Erythroblast (primary cell): ENCODE data around the gene KCNQ2.

Experiments used
- GATA1 ChIP-seq: IDR thresholded peaks from 2 replicates; pipeline ENCODE4 v1.6.1; 2011; ENCODE audit warnings: low read depth, mild to moderate bottlenecking, control low read depth, low read length, moderate library complexity
- POLR2A ChIP-seq: IDR thresholded peaks from 2 replicates; pipeline ENCODE4 v1.6.1; 2011; ENCODE audit warnings: mild to moderate bottlenecking, low read length

- no peak for TF ChIP-seq POLR2A
- TF ChIP-seq GATA1: no peak
Measured at GRCh38 chr20:63497946-63498935, 25.8 kb upstream of the KCNQ2 start.
